ENCODE results near the gene RIN3.
"Not testable (repeated sequence)": the region's sequence is repeated elsewhere in the genome, so short reads cannot be mapped to it uniquely, and the experiment has no call there.

The RIN3 gene

DNA sequence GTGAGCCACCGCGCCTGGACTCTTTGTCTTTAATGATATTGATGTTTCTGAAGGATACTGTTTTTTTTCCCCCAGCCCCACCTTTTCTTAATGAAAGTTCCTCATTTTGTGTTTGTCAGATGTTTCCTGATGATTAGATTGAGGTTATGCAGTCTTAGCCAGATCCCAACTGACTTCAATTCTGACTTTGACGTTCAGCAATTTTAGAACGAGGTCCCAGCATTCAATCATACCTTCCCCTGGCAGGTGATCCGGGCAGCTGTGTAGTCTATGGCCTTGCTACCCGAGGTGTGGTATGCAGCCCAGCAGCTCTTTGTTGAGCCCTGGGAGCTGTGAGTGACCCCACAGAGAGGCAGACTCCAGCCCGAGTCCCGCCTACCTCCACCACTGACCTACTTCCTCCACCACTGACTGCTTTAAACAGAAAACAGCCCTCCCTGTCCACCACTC is 152.1 kb downstream of the RIN3 start:
- DNase-seq (ENCODE audit: low read depth in 2 of 2): no peak

DNA sequence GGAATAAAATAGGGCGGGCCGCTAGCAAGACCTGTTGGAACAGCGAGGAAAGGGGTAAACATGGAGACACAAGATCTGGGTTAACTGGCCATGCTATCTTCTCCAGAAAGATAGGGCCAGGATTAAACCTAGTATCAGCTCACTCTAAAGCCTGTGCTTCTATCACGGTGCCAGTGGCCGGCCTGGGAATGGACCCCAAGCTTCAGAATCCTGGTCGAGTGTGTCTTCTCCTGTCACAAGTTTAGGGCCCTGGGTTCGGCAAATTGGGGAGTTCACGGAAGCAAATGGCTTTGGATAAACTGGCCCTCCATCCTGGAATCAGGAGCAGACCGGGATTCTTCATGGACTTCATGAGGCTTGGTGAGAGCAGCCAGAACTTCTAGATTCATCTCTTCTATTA is 152.7 kb downstream of the RIN3 start:
- DNase-seq (ENCODE audit: low read depth in 2 of 2): no peak

DNA sequence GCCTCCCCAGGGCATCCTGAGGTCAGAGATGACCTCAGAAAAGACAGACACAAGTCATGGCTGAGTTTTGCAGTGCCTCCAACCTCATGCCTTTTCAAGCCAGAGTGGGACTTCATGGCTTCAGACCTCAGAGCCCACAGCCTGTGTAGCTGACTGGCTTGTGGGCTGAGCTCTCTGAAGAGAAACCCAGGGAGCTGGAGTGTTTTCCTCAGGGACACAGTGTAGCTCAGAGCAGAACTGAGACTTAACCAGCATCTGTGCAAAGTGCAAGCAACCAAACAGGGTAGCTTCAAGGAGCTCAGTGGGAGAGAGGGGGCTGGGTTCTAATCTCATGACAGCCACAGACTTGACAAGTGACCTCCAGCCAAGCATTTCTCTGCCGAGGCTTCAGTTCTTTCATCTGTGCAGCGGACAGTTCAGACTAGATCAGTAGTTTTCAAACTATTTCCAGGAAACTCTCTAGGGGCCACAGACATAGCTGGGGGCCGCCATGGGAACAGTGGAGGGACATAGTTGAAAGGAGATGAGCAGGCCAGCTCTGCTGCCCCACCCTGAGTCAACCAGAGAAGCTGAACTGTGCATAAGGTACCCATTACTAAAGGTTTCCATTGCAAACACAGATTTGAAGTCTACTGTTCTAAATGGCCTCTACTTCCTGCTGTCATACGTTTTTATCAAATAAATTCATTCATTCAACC is 154.8 kb downstream of the RIN3 start:
- DNase-seq (ENCODE audit: low read depth in 2 of 2): no peak

DNA sequence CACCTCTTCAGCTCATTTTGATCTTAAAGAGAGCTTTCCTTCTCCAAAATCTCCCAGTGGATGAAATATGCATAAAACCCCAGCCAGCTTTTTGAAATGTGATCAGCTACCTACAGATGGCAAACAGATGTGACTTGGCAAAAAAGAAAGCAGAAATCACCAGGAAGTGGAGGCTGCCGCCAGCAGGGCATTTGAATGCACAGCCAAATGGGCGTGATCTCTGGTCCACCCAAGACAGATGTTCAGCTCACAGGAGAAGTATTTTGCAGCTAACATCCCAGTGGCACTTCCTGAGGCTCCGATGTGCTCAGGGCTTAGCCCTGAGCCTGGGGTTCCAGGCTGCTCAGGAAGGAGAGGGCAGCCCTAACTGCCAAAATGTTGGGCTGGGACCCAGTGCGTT is 156.6 kb downstream of the RIN3 start:
- DNase-seq (ENCODE audit: low read depth in 2 of 2): no peak

DNA sequence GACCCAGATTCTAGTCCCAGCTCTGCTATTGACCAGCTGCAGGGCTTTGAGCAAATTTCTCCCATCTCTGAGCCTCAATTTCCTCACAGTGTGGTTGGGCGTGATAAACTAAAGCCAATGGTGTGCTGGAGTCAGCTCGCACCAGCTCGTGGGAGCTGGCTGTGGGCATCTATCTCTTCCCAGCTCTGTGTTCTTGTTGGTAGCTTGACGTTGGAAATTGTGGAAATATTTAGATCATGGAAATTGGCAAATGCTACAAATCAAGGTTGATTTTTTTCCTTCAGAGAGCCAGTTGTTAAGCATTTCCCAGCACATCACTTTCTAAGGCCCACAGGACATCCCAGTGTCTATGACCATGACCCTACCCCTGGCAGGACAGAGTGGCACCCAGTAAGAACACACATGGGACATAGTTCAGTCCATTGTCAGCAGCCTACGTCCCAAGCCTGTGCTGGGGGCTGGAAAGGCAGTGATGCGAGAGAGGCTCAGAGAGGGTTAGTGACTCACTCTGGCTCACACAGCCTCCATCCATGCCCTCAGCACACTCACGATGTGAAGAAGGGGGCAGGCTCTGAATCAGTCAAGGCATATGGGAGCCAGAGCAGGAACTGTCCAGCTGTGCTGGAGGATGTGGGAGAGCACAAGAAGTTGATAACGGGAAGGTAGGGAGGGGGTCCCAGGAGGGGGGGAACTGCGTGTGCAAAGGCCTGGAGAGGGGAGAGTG is 157.2 kb downstream of the RIN3 start:
- no peak for DNase-seq (ENCODE audit: low read depth in 2 of 2)

DNA sequence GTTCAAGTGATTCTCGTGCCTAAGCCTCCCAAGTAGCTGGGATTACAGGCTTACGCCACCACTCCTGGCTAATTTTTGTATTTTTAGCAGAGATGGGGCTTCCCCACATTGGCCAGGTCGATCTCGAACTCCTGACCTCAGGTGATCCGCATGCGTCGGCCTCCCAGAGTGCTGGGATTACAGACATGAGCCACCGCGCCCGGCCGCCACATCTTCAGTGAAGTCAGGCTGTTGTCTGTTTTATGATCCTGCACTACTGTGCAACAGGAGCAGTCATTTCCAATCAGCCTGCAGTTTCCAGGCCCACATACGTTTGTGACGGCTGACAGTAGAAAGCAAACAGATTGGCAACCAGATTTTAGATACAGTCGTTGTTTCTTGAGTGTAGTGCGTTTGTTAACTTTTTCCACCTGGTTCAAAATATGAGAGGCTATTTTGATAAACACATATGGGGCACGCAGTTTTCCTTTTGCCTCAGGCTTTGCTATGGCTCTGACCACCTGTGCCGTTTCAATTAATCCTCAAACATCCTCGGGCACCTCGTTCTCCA is 160.1 kb downstream of the RIN3 start:
- no peak for DNase-seq (ENCODE audit: low read depth in 2 of 2)

DNA sequence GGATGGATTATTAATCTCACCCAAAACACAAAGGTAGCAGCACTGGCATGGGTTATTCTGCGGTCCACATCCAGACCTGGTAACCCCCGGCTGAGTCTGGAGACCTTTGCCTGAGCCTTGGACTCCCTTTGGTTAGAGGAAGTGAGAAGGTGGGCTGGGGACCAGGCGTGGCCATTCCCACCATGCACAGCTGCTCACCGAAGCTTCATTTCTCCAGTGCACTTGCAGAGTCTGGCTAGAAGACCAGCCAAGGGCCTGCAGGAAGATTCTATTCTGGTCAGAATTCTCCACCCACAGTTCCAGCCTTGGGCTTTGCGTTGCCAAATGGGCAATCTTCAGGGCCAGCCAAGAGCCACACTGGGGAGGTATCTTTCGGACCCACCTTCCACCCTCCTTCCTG is 161.8 kb downstream of the RIN3 start:
- DNase-seq (ENCODE audit: low read depth in 2 of 2): no peak

DNA sequence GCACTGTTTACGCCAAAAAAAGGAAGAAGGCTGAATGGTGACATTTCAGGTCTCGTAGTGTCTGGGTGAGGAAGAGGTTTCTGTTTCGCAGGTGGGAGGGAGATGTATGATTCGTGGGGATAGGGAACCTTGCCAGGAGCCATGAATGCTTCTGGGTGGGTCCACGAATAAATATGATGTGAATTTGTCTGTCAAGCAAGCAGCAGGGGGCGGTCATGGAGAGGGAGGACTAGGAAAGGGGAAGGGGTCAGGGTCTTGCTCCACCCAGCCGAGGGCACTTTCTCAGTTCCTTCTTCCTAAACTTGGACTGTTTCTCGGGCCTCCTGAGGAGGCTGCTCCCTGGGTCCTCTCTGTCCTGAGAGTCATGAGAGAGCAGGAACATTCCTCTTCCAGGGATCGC is 162.4 kb downstream of the RIN3 start:
- no peak for DNase-seq (ENCODE audit: low read depth in 2 of 2)

DNA sequence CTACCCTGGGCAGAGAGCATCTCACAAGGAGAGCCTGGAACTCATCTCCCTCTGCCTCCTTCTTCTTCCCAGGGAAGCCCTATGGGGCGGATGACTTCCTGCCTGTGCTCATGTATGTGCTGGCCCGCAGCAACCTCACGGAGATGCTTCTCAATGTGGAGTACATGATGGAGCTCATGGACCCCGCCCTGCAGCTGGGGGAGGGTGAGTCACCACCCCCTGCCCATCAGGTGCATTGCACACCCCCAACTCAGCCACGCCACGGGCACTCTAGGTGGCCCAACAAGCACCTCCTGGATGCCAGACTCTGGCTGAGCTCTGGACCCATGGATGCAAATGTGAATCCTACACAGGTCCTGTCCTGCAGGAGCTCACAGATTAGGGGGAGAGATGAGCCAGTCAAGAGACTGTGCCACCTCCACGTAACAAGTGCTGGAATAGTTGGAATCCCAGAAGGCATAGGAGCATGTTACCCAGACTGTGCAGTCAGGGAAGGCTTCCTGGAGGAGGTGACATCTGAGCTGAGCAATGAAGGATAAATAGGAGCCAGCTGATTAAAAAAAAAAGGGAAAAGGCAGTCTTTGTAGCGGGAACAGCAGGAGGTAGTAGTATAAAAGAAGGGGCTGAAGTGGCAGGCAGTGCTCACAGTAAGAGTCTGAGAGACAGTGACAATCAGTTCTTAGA is 163.0 kb downstream of the RIN3 start:
- DNase-seq (ENCODE audit: low read depth in 2 of 2): no peak

DNA sequence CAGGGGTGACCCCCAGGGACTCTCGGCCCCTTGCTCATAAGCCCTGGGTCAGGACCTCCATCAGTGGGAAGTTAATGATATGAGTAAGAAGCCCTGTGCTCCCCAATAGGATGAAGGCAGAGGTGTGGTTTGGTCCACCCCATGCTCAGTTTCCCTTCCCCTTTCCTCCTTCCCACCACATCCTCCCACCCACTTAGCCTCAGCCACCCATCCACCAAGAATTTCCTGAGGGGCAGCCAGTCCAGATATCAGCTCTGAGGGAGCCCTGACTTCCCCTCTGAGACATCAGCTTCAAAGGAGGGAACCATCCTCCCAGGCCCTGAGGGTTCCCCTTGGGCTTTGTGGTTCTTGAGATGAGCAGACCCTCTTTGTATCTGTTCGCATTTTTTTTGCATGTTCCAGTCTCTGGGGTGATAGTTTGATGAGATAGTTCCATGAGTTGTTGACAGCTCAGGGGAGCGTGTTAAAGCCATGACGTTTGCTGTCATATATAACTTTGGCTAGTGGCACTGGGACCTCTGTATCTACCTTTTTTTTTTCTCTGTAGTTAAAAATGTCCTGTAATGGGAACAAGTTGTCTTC is 163.6 kb downstream of the RIN3 start:
- no peak for DNase-seq (ENCODE audit: low read depth in 2 of 2)

DNA sequence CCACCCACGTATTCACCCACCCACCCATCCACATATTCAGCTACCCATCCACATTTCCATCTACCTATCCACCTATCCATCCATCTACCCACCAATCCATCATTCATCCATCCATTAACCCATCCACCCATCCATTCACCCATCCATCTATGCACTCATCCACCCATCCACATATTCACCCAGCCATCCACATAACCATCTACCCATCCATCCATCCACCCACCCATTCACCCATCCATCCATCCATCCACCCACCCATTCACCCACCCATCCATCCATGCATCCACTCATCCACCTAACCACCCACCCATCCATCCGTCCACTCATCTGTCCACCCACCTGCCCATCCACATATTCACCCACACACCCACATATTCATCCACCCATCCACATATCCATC is 164.4 kb downstream of the RIN3 start:
- DNase-seq (ENCODE audit: low read depth in 2 of 2): no peak

DNA sequence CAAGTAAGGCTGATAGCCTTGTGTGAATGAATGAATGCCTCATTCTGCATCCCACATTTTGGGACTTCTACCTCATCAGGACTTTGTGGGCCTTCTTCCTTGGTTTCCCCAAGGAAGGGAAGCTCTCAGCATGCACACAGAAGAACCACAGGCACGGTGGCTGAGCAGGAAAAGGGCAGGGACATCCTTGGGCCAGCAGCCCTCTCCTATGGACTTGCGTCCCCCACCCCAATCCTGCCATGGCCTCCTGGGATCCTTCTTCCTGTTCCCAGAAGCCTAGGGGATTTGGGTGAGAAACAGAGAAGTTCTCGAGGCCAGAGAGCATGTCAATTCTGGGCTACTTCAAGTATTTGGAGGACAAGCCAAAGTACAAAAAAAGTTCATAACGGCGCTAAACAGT is 165.2 kb downstream of the RIN3 start:
- no peak for DNase-seq (ENCODE audit: low read depth in 2 of 2)

DNA sequence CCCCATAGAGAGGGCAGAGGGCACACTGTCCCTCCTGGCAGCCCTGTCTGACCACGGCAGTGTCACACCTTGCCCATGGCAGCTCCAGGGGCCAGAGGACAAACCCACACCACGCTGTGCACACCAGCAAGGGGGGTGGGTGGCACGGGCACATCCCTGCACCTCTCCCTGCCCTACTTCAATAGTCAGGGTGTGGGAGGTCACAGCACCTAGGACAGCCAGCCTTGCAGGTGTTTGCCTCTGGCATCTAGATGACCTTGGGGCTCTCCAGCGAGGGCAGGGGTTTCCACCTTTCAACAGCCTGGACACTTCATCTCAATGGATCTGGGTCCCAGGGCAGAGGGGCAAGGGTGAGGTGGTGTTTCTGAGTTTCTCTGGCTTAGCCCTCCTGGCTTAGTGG is 165.7 kb downstream of the RIN3 start:
- no peak for DNase-seq (ENCODE audit: low read depth in 2 of 2)

DNA sequence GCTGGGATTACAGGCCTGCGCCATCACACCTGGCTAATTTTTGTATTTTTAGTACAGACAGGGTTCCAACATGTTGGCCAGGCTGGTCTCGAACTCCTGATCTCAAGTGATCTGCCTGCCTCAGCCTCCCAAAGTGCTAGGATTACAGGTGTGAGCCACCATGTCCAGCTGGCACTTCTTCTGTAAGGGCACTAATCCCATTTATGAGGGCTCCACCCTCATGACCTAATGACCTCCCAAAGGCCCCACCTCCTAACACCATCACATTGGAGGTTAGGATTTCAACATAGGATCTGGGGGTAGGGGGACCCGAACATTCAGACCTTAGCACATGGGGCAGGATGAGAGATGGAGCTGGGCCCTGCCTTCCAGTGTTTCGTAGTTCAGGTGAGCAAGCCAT is 166.7 kb downstream of the RIN3 start:
- not testable (repeated sequence) for DNase-seq (ENCODE audit: low read depth in 2 of 2)

DNA sequence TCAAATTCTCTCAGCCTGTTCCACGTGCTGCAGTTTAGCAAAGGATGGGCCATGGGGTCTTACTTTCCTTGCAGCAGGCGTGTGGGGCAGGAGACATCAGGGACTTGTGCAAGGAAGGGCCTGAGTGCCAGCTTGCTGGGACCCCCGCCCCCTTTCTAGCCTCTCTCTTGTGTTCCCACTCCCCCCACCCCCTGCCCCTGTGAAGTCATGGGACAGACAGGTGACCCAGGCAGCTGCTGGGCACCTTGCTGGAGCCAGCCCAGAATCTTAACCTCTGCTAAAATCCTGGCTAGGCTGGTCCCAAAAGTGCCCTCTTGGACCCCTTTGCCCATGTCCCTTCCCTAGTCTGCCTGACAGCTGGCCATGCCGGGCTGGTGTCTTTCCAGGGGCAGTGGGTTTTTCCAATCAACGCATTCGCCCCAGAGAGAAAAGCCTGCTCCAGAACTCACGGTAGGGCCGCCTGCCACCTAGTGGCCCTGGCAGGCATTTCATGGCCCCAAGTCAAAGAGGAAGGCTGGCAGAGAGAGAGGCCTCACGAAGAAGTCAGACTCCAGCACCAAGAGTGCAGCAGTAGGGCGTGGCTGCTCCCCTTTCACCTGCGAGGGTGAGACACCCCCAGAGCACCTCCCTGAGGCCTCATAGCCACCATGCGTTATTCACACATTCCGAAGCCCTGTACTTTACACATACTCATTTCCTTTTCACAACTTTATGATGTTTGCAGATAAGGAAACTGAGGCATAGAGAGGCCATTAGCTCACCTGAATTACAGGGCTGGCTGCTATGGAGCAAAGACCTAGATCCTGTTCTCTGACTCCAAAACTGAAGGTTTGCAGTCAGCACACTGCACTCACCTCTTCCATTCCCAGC is 167.4 kb downstream of the RIN3 start:
- peak; percentile 46 for DNase-seq (ENCODE audit: low read depth in 2 of 2)

DNA sequence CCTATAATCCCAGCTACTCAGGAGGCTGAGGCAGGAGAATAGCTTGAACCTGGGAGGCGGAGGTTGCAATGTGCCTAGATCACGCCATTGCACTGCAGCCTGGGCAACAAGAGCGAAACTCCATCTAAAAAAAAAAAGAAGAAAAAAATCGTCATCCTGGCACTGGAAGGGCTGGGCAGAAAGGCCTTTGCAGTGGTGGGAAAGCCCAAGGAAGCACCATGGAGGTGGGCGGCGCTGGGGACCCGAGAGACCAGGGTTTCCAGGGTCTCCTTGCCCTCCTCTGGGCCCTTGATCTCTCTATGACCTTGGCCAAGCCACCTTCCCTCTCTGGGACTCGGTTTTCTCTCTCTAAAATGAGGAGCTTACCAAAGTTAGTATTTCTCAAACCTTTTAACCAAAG is 169.5 kb downstream of the RIN3 start:
- DNase-seq (ENCODE audit: low read depth in 2 of 2): no peak

DNA sequence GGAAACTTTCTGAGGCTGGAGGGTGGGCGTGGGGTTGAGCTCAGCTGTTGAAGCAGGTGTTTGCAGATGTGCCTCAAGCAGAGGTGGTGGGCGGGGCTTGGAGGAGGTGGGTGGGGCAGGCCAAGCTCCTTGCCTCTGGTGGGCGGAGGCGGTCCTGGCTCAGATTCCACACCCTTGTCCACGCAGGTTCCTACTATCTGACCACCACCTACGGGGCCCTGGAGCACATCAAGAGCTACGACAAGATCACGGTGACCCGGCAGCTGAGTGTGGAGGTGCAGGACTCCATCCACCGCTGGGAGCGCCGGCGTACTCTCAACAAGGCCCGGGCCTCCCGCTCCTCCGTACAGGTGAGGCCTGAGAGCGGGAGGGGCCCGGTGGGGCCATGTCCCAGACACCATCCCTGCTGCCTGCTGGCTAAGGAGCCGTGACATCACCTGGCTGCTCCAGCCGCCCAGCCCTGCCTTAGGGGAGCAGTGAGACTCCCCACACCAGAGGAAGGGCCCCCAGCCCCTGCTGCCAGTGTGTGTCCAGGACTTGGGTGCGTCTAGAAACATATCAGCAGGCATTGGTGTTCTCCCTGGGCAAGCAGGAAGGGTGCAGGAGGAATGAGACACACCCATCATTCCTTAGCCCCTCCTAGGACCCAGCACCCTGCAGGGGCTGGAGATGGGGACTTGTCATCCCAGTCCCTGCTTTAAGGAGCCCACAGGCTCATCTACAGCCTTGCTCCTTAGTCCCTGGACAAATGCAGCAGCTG is 171.4 kb downstream of the RIN3 start:
- no peak for DNase-seq (ENCODE audit: low read depth in 2 of 2)

DNA sequence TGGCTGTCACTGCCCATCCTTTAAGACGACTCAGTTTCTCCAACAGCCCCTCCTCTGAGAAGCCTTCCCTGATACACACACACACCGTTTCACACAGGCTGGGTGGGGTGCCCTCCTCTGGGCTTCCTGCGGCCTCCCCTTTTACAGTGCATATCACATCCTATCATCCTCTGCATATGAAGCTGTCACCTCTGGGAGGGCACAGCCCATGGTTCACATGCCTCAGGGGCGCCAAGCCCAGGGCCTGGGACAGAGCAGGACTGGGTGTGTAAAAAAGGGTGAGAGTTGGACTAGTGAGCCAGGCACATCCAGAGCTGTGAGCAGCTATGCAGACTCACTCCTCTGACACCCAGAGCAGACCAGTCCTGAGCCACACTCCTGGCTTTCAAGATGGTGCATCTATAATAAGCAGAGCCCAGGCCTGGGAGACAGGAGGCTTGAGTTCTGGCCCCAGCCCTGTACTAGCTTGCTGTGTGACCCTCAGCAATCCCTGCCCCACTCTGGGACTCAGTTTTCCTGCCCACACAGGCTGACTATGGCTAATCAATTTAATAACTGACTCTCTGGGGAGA is 172.3 kb downstream of the RIN3 start:
- DNase-seq (ENCODE audit: low read depth in 2 of 2): no peak

DNA sequence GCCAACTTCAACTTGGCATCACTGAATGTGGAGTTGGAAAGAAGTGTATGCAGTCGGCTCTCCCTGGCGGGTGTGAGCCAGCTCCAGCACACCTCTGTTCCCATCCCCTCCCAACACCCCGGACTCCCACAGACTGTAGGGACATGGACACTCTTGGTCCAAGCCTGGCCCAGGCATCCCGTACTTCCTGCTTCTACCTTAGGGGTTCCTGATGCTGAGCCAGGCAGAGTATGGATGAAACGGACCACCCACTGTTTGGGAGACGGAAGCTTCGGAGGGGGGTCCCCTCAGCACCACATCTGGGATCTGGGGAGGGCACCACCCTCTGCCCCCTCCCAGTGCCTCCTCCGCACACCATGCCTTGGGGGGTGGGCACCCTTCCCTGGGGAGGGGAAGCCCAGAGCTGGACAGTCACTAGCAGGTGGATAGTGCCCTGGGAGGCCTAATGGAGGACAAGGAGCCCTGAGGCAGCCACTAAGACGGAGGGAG is 172.9 kb downstream of the RIN3 start:
- no peak for DNase-seq (ENCODE audit: low read depth in 2 of 2)

DNA sequence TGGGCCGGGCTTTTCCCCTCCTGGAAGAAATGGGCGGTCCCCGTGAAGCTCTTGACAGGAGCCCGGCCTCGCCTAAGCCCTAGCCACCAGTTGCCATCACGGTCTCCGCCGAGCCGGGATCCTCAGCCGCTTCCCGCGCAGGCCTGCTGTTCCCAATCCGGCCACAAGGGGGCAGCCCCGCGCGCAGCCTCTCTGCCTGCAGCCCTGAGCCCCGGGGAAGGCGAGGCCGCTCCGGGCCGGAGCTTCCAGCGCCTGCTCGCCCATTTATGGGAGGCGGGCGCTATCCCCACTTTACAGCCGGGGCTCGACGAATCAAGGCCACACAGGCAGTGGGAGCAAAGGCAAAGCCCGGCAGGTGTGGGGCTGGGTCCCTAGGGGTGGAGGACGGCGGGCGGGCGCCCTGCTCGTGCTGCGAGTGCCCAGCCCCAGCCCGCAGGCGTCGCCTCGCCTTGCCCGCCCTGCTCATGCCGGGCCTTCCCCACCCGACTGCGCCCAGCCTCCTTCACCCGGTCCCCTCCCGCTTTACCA is 173.4 kb downstream of the RIN3 start:
- DNase-seq (ENCODE audit: low read depth in 2 of 2): peak in 1 of 2 donors; percentile 36
